Measurements from ENCODE around the gene CPA3.

The CPA3 gene

GRCh38 chr3:148825476-148825875 is 39.6 kb upstream of the CPA3 start:
- in situ Hi-C loops (cut with MboI; ENCODE audit: low pct_unique_long_range_greater_than_20kb, low sequenced_read_pairs, unreplicated experiment), result no loop called here
- TF ChIP-seq CTCF (IDR thresholded peaks at IDR 0.05; ENCODE audit: extremely low read depth, insufficient read depth, missing control alignments), result no peak
- no peak for DNase-seq (ENCODE audit: low spot score)

GRCh38 chr3:148827585-148827984 is 37.5 kb upstream of the CPA3 start, which contains the start of gene CPB1:
CPB1 (plus strand) TSS chr3:148827811; CDS start chr3:148827824, 13 bp downstream.
- in situ Hi-C loops (cut with MboI; ENCODE audit: low pct_unique_long_range_greater_than_20kb, low sequenced_read_pairs, unreplicated experiment), result no loop called here
- no peak for DNase-seq (ENCODE audit: low spot score)
- TF ChIP-seq CTCF (IDR thresholded peaks at IDR 0.05; ENCODE audit: extremely low read depth, insufficient read depth, missing control alignments), result no peak

- DNase-seq (ENCODE audit: low spot score), result no peak
- no peak for TF ChIP-seq CTCF (IDR thresholded peaks at IDR 0.05; ENCODE audit: extremely low read depth, insufficient read depth, missing control alignments)
- in situ Hi-C loops (cut with MboI; ENCODE audit: low pct_unique_long_range_greater_than_20kb, low sequenced_read_pairs, unreplicated experiment), result no loop called here
Observed at GRCh38 chr3:148828136-148828690, 36.9 kb upstream of the CPA3 start.

GRCh38 chr3:148829926-148830325 is 35.2 kb upstream of the CPA3 start:
- DNase-seq (ENCODE audit: low spot score), result no peak
- in situ Hi-C loops (cut with MboI; ENCODE audit: low pct_unique_long_range_greater_than_20kb, low sequenced_read_pairs, unreplicated experiment), result no loop called here
- TF ChIP-seq CTCF (IDR thresholded peaks at IDR 0.05; ENCODE audit: extremely low read depth, insufficient read depth, missing control alignments), result no peak

GRCh38 chr3:148833223-148833622 is 31.9 kb upstream of the CPA3 start:
- in situ Hi-C loops (cut with MboI; ENCODE audit: low pct_unique_long_range_greater_than_20kb, low sequenced_read_pairs, unreplicated experiment), result no loop called here
- no peak for TF ChIP-seq CTCF (IDR thresholded peaks at IDR 0.05; ENCODE audit: extremely low read depth, insufficient read depth, missing control alignments)
- DNase-seq (ENCODE audit: low spot score), result no peak

- in situ Hi-C loops (cut with MboI; ENCODE audit: low pct_unique_long_range_greater_than_20kb, low sequenced_read_pairs, unreplicated experiment), result no loop called here
- TF ChIP-seq CTCF (IDR thresholded peaks at IDR 0.05; ENCODE audit: extremely low read depth, insufficient read depth, missing control alignments), result no peak
- no peak for DNase-seq (ENCODE audit: low spot score)
Observed at GRCh38 chr3:148839805-148840204, 25.3 kb upstream of the CPA3 start.

GRCh38 chr3:148840451-148840850 is 24.6 kb upstream of the CPA3 start:
- DNase-seq (ENCODE audit: low spot score), result no peak
- no peak for TF ChIP-seq CTCF (IDR thresholded peaks at IDR 0.05; ENCODE audit: extremely low read depth, insufficient read depth, missing control alignments)
- in situ Hi-C loops (cut with MboI; ENCODE audit: low pct_unique_long_range_greater_than_20kb, low sequenced_read_pairs, unreplicated experiment), result no loop called here

Measured in GM13977 (cell line).